Measurements from ENCODE around the gene PLA2G12A. TPM values are rescaled to one million over a fixed set of nuclear protein-coding genes. Genes with fewer than 3 reads are reported as not detected.

The PLA2G12A gene
- total and polyA plus RNA-seq, 2 donors from 2014 or later, result 42.0 to 54.0 TPM

DNA sequence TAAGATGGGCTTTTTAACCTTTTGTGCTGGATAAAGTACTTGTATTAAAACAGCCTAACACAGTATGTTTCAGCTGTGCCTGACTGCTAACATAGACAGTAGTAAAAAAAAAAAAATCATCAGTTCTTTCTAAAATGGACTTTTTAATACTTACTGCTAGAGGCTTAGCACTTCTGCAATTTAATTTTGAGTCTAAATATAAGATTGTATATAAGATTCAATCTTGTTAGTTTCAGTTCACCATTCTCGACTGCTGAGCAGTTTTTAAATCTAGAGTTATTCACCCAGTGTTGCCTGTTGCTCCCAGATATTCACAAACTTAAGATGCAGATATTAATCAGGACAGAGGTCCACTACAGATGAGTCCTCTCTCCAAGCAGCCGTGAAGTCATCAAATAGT lies 6.8 kb downstream of the PLA2G12A start:
- H3K9ac ChIP-seq (ENCODE audit: low read length in 3 of 3), result no peak overlapping the region
- H3K27ac ChIP-seq (ENCODE audit: low read depth in 2 of 2, low read length in 2 of 2), result no peak overlapping the region
- no peaks in the 10 kb centered on the region for H3K36me3 ChIP-seq (ENCODE audit: control insufficient read depth in 2 of 3, insufficient read depth in 3 of 3, low read length in 3 of 3)
- TF ChIP-seq, protein P1, sequence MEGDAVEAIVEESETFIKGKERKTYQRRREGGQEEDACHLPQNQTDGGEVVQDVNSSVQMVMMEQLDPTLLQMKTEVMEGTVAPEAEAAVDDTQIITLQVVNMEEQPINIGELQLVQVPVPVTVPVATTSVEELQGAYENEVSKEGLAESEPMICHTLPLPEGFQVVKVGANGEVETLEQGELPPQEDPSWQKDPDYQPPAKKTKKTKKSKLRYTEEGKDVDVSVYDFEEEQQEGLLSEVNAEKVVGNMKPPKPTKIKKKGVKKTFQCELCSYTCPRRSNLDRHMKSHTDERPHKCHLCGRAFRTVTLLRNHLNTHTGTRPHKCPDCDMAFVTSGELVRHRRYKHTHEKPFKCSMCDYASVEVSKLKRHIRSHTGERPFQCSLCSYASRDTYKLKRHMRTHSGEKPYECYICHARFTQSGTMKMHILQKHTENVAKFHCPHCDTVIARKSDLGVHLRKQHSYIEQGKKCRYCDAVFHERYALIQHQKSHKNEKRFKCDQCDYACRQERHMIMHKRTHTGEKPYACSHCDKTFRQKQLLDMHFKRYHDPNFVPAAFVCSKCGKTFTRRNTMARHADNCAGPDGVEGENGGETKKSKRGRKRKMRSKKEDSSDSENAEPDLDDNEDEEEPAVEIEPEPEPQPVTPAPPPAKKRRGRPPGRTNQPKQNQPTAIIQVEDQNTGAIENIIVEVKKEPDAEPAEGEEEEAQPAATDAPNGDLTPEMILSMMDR (IDR thresholded peaks at IDR 0.05; ENCODE audit: borderline replicate concordance, extremely low read depth, insufficient read depth), result no peak
- H3K4me1 ChIP-seq (ENCODE audit: control insufficient read depth in 2 of 3, insufficient read depth in 2 of 3, low read depth in 1 of 3, low read length in 3 of 3), result peaks cover 0 to 5% (median 0%) of the 10 kb centered on the region in 3 donors
- intact Hi-C loops (cut with DNase I), result no loop called here
- no peak for DNase-seq
- H3K9me3 ChIP-seq (ENCODE audit: control insufficient read depth in 2 of 3, insufficient read depth in 1 of 3, low read length in 3 of 3), result no peaks in the 10 kb centered on the region
- no peaks in the 10 kb centered on the region for H3K27me3 ChIP-seq (ENCODE audit: control insufficient read depth, insufficient read depth, low read length)
- H3K4me3 ChIP-seq (ENCODE audit: low read length in 3 of 3), result no peak overlapping the region
- FAIRE-seq, result no peak

GRCh38 chr4:109722357-109722756 lies 7.5 kb downstream of the PLA2G12A start:
- FAIRE-seq (no peak), DNase-seq (no peak)
- Histone ChIP-seq H3K9me3 (ENCODE audit: control insufficient read depth in 2 of 3, insufficient read depth in 1 of 3, low read length in 3 of 3) (no peaks in the 10 kb centered on the region), H3K27me3 (ENCODE audit: control insufficient read depth, insufficient read depth, low read length) (no peaks in the 10 kb centered on the region), H3K27ac (ENCODE audit: low read depth in 2 of 2, low read length in 2 of 2) (no peak overlapping the region), H3K4me1 (ENCODE audit: control insufficient read depth in 2 of 3, insufficient read depth in 2 of 3, low read depth in 1 of 3, low read length in 3 of 3) (peaks cover 0 to 5% (median 0%) of the 10 kb centered on the region in 3 donors), H3K9ac (ENCODE audit: low read length in 3 of 3) (no peak overlapping the region), H3K36me3 (ENCODE audit: control insufficient read depth in 2 of 3, insufficient read depth in 3 of 3, low read length in 3 of 3) (no peaks in the 10 kb centered on the region), H3K4me3 (ENCODE audit: low read length in 3 of 3) (no peak overlapping the region)
- TF ChIP-seq, protein P1 (IDR thresholded peaks at IDR 0.05; ENCODE audit: borderline replicate concordance, extremely low read depth, insufficient read depth), result no peak
- intact Hi-C loops (cut with DNase I), result no loop called here

DNA sequence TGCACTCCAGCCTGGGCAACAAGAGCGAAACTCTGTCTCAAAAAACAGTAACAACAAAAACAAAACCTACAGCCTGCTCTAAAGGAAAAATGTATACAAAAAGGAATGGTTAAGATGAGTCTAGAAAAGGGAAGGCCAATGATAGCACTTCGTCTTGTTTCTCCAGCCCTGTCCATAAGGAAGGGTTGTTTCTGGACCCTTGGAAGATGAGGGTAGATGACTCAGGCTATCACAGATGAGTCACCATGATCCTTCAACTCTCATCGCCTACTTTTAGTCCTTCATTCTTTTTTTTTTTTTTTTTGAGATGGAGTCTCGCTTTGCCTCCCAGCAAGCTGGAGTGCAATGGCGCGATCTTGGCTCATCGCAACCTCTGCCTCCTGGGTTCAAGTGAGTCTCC lies 8.8 kb downstream of the PLA2G12A start:
- intact Hi-C loops (cut with DNase I), result no loop called here
- FAIRE-seq (no peak), DNase-seq (no peak)
- Histone ChIP-seq H3K4me1 (ENCODE audit: control insufficient read depth in 2 of 3, insufficient read depth in 2 of 3, low read depth in 1 of 3, low read length in 3 of 3) (peaks cover 0 to 5% (median 0%) of the 10 kb centered on the region in 3 donors), H3K27me3 (ENCODE audit: control insufficient read depth, insufficient read depth, low read length) (no peaks in the 10 kb centered on the region), H3K36me3 (ENCODE audit: control insufficient read depth in 2 of 3, insufficient read depth in 3 of 3, low read length in 3 of 3) (peaks cover 0 to 11% (median 4%) of the 10 kb centered on the region in 3 donors), H3K9me3 (ENCODE audit: control insufficient read depth in 2 of 3, insufficient read depth in 1 of 3, low read length in 3 of 3) (no peaks in the 10 kb centered on the region), H3K9ac (ENCODE audit: low read length in 3 of 3) (no peak overlapping the region), H3K4me3 (ENCODE audit: low read length in 3 of 3) (no peak overlapping the region), H3K27ac (ENCODE audit: low read depth in 2 of 2, low read length in 2 of 2) (no peak overlapping the region)
- TF ChIP-seq, protein P1 (IDR thresholded peaks at IDR 0.05; ENCODE audit: borderline replicate concordance, extremely low read depth, insufficient read depth), result no peak

DNA sequence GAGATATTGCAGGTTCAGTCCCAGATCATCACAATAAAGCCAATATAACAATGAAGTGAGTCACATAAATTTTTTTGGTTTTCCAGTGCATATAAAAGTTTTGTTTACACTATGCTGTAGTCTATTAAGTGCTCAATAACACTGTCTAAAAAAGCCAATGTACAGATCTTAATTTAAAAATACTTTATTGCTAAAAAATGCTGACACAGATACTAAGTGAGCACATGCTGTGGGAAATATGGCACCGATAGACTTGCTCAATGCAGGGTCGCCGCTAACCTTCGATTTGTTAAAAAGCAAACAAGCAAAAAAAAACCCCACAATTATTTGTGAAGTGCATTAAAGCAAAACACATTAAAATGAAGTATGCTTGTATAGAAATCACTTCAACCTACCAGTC lies 10.3 kb downstream of the PLA2G12A start:
- TF ChIP-seq, protein P1 (IDR thresholded peaks at IDR 0.05; ENCODE audit: borderline replicate concordance, extremely low read depth, insufficient read depth), result no peak
- peaks cover 0 to 5% (median 0%) of the 10 kb centered on the region in 3 donors for H3K4me1 ChIP-seq (ENCODE audit: control insufficient read depth in 2 of 3, insufficient read depth in 2 of 3, low read depth in 1 of 3, low read length in 3 of 3)
- H3K36me3 ChIP-seq (ENCODE audit: control insufficient read depth in 2 of 3, insufficient read depth in 3 of 3, low read length in 3 of 3), result peaks cover 0 to 13% (median 4%) of the 10 kb centered on the region in 3 donors
- no peak overlapping the region for H3K27ac ChIP-seq (ENCODE audit: low read depth in 2 of 2, low read length in 2 of 2)
- no peaks in the 10 kb centered on the region for H3K27me3 ChIP-seq (ENCODE audit: control insufficient read depth, insufficient read depth, low read length)
- intact Hi-C loops (cut with DNase I), result no loop called here
- DNase-seq, result no peak
- no peak overlapping the region for H3K4me3 ChIP-seq (ENCODE audit: low read length in 3 of 3)
- H3K9ac ChIP-seq (ENCODE audit: low read length in 3 of 3), result no peak overlapping the region
- H3K9me3 ChIP-seq (ENCODE audit: control insufficient read depth in 2 of 3, insufficient read depth in 1 of 3, low read length in 3 of 3), result no peaks in the 10 kb centered on the region
- no peak for FAIRE-seq

Measured in kidney (tissue), 14 donors.